Astrocyte of the spinal cord (primary cell): ENCODE data around the gene NEMF.
"Not testable (repeated sequence)": the region's sequence is repeated elsewhere in the genome, so short reads cannot be mapped to it uniquely, and the experiment has no call there.

Experiments used
- DNase-seq: peaks from one replicate; pipeline ENCODE4 v3.0.0; 2011; ENCODE audit warnings: low read depth, low spot score
- H3K4me3 ChIP-seq: 2 replicates; pipeline ENCODE4 v1.5.1; 2011; ENCODE audit warnings: low read depth, mild to moderate bottlenecking, low read length, moderate library complexity
- CTCF ChIP-seq: IDR thresholded peaks from 2 replicates; pipeline ENCODE4 v1.5.1; 2012; ENCODE audit warnings: low read depth, mild to moderate bottlenecking, low read length, inconsistent platforms
- in situ Hi-C: cut with HindIII; loops from 2 replicates; pipeline ENCODE4 v1.10.0; 2017; ENCODE audit warnings: low sequenced_read_pairs

NEMF gene

GRCh38 chr14:49875640-49876198 lies 23.1 kb upstream of the NEMF start:
- no peak for DNase-seq
- H3K4me3 ChIP-seq: no peak overlapping the region
- in situ Hi-C loops: no loop called here
- TF ChIP-seq CTCF: no peak

GRCh38 chr14:49873548-49873947 lies 21.0 kb upstream of the NEMF start:
- in situ Hi-C loops, H3K4me3 ChIP-seq, DNase-seq: not testable (repeated sequence)

GRCh38 chr14:49870908-49871307 lies 18.3 kb upstream of the NEMF start:
- DNase-seq: no peak
- H3K4me3 ChIP-seq: no peak overlapping the region
- in situ Hi-C loops: no loop called here
- TF ChIP-seq CTCF: no peak

GRCh38 chr14:49868720-49869114 lies 16.1 kb upstream of the NEMF start:
- in situ Hi-C loops: no loop called here
- H3K4me3 ChIP-seq: peak overlapping the region; percentile 45
- no peak for DNase-seq
- no peak for TF ChIP-seq CTCF

- peak overlapping the region; percentile 45 for H3K4me3 ChIP-seq
- TF ChIP-seq CTCF: no peak
- DNase-seq: peak; percentile 95
- in situ Hi-C loops: no loop called here
Measured at GRCh38 chr14:49867831-49868719, 15.5 kb upstream of the NEMF start.

GRCh38 chr14:49865431-49865859 lies 12.9 kb upstream of the NEMF start:
- H3K4me3 ChIP-seq: no peak overlapping the region
- peak; percentile 74 for DNase-seq
- TF ChIP-seq CTCF: peak; percentile 93
- in situ Hi-C loops: no loop called here
